ENCODE data around the gene ELP4. TPM values are rescaled to one million over a fixed set of nuclear protein-coding genes. Genes with fewer than 3 reads are reported as not detected.
"Not testable (repeated sequence)": the region's sequence is repeated elsewhere in the genome, so short reads cannot be mapped to it uniquely, and the experiment has no call there.

The ELP4 gene
- total RNA-seq, 1 donor from 2014 or later, result 16.6 TPM

GRCh38 chr11:31479066-31479465 is 30.5 kb upstream of the ELP4 start:
- Histone ChIP-seq H3K4me1 (no peaks in the 10 kb centered on the region), H3K27ac (no peak overlapping the region), H3K4me3 (no peak overlapping the region), H3K27me3 (no peaks in the 10 kb centered on the region), H3K9me3 (no peaks in the 10 kb centered on the region), H3K36me3 (no peaks in the 10 kb centered on the region)
- ATAC-seq, result no peak
- no peak for TF ChIP-seq CTCF (IDR thresholded peaks at IDR 0.05)
- intact Hi-C loops (cut with DNase I), result no loop called here
- DNase-seq, result no peak

GRCh38 chr11:31480930-31481329 is 28.6 kb upstream of the ELP4 start:
- no peak overlapping the region for H3K4me3 ChIP-seq
- H3K36me3 ChIP-seq, result no peaks in the 10 kb centered on the region
- H3K27me3 ChIP-seq, result no peaks in the 10 kb centered on the region
- no peaks in the 10 kb centered on the region for H3K9me3 ChIP-seq
- intact Hi-C loops (cut with DNase I), result no loop called here
- DNase-seq (no peak), ATAC-seq (no peak)
- no peak overlapping the region for H3K27ac ChIP-seq
- no peaks in the 10 kb centered on the region for H3K4me1 ChIP-seq
- TF ChIP-seq CTCF (IDR thresholded peaks at IDR 0.05), result no peak

GRCh38 chr11:31484497-31484896 is 25.1 kb upstream of the ELP4 start:
- TF ChIP-seq CTCF (IDR thresholded peaks at IDR 0.05), result no peak
- Histone ChIP-seq H3K4me3 (no peak overlapping the region), H3K9me3 (no peaks in the 10 kb centered on the region), H3K4me1 (no peaks in the 10 kb centered on the region), H3K27me3 (no peaks in the 10 kb centered on the region), H3K36me3 (no peaks in the 10 kb centered on the region), H3K27ac (no peak overlapping the region)
- ATAC-seq (no peak), DNase-seq (no peak)
- intact Hi-C loops (cut with DNase I), result no loop called here

- no peaks in the 10 kb centered on the region for H3K36me3 ChIP-seq
- H3K27me3 ChIP-seq, result no peaks in the 10 kb centered on the region
- H3K4me3 ChIP-seq, result no peak overlapping the region
- H3K4me1 ChIP-seq, result no peaks in the 10 kb centered on the region
- TF ChIP-seq CTCF (IDR thresholded peaks at IDR 0.05), result peak; percentile 43
- ATAC-seq (no peak), DNase-seq (no peak)
- intact Hi-C loops (cut with DNase I), result no loop called here
- no peaks in the 10 kb centered on the region for H3K9me3 ChIP-seq
- H3K27ac ChIP-seq, result no peak overlapping the region
These were observed 21.7 kb upstream of the ELP4 start for GRCh38 chr11:31487848-31488247.

GRCh38 chr11:31492320-31492913 is 17.1 kb upstream of the ELP4 start:
- Histone ChIP-seq H3K4me3 (no peak overlapping the region), H3K36me3 (no peaks in the 10 kb centered on the region), H3K4me1 (no peaks in the 10 kb centered on the region), H3K27ac (no peak overlapping the region), H3K9me3 (no peaks in the 10 kb centered on the region), H3K27me3 (no peaks in the 10 kb centered on the region)
- DNase-seq, result no peak
- ATAC-seq, result no peak
- intact Hi-C loops (cut with DNase I), result no loop called here
- TF ChIP-seq CTCF (IDR thresholded peaks at IDR 0.05), result no peak

- H3K36me3 ChIP-seq, result no peaks in the 10 kb centered on the region
- H3K4me1 ChIP-seq, result no peaks in the 10 kb centered on the region
- DNase-seq, result no peak
- no peaks in the 10 kb centered on the region for H3K9me3 ChIP-seq
- H3K27me3 ChIP-seq, result no peaks in the 10 kb centered on the region
- TF ChIP-seq CTCF (IDR thresholded peaks at IDR 0.05), result no peak
- intact Hi-C loops (cut with DNase I), result no loop called here
- no peak overlapping the region for H3K27ac ChIP-seq
- H3K4me3 ChIP-seq, result no peak overlapping the region
- ATAC-seq, result no peak
These were observed 16.3 kb upstream of the ELP4 start for GRCh38 chr11:31493235-31493634.

- H3K27ac ChIP-seq; H3K4me3 ChIP-seq; H3K4me1 ChIP-seq; H3K36me3 ChIP-seq; DNase-seq; intact Hi-C loops (cut with DNase I); H3K27me3 ChIP-seq; H3K9me3 ChIP-seq; ATAC-seq: not testable (repeated sequence)
These were observed 15.8 kb upstream of the ELP4 start for GRCh38 chr11:31493762-31494161.
